SKM-1 (cell line): Measurements from ENCODE around the gene HOTAIR.

Source experiments
- DNase-seq: peaks from one replicate; lab custom pipeline; 2025; ENCODE audit not compliant: unreplicated experiment; lab: John Stamatoyannopoulos, UW

Gene HOTAIR

DNA sequence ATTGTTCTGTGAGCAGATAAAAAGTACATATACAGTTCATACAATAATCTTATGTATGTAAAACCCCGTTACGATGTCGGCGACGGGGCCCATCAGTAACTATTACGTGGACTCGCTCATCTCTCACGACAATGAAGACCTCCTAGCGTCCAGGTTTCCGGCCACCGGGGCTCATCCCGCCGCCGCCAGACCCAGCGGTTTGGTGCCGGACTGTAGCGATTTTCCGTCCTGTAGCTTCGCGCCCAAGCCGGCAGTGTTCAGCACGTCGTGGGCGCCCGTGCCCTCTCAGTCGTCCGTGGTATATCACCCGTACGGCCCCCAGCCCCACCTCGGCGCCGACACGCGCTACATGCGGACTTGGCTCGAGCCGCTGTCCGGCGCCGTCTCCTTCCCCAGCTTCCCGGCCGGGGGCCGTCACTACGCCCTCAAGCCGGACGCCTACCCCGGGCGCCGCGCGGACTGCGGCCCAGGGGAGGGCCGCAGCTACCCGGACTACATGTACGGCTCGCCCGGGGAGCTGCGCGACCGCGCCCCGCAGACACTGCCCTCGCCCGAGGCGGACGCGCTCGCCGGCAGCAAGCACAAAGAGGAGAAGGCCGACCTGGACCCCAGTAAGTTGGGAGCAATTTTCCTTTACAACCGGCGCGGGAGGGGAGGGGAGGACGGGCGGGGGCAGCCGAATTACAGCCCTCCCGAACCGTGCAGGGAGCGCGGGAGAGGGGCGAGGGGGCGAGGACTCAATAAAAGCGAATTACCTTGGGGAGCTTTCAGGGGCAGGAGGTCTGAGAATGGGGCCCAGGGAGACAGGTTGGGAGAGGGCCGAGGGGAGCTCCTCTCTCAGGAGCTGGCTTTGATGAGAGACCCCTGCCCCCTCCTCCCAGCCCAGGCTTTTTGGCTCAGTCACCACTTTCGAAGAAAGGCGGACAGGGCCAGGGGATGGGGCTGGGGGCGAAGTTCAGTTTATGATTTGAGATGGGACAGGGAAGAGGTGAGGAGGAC lies 25.7 kb upstream of the HOTAIR start, which contains the start of gene HOXC9:
HOXC9 (plus strand) TSS at position 46 of the 999 bp plus-strand sequence; CDS start at position 74, 28 bp downstream.
- DNase-seq, result no peak

DNA sequence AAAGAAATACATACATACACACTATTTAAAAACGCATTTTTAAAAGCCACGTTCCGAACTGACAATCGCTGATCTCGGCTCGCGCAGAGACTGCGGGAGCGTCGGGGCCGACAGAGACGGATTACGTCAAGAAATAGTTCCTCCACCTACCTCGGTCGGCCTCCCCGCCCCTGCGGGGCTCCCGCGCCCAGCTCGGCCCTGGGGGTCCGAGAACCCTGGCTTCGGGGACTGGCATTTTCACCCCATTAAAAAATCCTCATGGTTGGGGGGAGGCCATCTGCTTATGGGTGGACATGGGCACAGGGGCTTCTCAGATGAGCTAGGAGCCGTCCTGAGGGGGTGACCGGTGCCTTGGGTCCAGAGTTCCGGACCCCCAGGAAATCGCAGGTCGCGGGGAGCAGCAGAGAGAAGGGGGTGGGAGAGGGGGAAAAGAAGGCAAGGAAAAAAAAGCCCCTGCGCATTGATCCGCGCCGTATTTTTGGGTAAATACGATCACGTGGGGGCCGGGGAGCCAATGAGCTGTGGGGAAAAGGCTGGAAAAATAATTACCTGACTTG lies 24.9 kb upstream of the HOTAIR start:
- no peak for DNase-seq

DNA sequence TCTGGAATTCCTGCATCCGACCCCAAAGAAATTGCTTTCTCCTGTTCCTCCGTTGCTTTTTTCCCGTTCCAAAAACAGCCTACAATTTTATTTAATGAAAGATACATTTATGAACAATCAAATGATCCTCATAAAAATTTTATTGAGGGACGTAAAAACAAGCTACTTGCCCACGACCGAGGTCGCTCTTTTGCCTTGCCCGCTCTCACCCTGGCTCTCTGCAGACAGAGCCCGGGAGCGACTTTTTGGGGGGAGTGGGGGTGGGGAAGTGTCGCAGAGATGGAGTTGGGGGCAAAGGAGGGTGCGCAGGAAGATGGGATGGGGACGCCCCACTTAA lies 24.1 kb upstream of the HOTAIR start:
- DNase-seq, result no peak

DNA sequence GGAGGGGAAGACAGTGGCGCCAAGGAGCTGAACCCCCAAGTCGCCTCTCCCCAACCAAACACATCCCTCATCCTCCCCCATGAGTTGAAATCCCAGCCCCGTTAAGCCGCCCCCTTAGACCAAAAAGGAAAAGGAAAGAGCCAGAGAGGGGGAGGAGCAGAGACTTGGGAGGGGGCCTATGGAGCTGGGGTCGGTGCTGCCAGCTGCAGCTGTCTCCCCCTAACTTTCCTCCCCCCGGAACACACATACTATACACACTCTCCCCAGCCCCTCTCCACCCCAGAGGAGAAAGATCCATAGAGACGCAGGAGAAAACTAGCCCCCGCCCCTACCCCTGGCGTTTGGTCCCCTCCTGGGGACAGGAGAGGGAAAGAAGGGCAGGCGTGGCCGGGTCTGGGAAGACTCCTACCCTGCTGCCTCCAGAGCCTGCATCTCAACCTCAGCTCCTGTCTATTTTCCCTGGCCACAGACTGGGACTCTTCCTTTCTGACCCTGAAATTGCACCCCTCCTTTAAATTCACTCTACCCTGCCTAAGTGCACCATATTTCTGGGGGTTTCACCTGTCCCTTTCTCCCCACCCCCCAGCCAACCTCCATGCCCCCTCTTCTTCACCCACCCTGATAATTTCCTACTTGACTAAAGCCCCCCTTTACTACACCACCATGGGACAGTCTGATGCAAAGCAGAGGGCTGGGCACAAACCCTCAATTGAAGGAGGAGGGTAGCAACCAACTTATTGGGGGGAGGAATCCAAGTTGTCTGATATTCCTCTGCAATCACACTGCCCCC lies 23.6 kb upstream of the HOTAIR start:
- no peak for DNase-seq

DNA sequence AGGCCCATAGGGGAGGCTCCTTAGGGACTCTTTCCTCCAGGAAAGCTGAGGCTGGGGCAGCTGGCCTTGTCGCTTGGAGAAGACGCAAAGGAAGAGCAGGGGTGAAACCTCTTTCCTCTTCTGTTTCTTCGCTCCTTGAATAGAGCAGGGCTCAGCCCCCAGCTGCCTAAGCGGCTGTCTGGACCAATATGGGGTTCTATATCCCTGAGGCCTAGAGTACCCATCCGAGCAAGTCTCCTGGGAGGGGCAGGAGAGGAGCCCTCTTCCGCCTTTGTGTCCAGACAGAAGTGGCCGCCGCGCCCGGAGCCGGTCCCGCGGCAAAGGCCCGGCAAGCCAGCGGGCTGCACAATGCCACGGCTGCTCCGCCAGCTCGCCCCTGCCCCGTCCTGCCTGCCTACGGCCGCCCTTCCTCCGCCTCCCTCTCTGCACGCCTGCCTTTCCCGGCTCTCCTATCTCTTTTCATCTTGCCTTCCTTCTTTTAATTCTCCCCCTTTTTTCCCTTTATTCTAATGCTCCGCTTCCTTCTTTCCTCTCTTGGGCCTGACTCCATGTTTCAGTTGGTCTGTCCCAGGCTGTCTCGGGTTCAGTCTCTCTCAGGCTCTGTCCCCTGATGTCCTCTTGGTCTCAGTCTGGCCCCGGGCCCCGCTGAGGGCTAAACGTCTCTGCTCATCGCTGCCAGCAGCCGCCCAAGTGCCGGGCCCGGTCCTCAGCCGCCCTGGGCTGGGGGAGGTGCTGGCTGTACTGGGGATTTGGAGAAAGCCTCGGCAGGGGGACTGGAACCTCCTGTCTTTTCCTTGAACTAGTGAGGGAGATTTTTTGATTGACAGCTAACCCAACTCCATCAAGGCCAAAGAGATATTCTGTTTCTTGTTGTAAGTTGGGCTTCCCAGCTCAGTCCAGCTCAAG lies 22.7 kb upstream of the HOTAIR start:
- DNase-seq, result no peak

DNA sequence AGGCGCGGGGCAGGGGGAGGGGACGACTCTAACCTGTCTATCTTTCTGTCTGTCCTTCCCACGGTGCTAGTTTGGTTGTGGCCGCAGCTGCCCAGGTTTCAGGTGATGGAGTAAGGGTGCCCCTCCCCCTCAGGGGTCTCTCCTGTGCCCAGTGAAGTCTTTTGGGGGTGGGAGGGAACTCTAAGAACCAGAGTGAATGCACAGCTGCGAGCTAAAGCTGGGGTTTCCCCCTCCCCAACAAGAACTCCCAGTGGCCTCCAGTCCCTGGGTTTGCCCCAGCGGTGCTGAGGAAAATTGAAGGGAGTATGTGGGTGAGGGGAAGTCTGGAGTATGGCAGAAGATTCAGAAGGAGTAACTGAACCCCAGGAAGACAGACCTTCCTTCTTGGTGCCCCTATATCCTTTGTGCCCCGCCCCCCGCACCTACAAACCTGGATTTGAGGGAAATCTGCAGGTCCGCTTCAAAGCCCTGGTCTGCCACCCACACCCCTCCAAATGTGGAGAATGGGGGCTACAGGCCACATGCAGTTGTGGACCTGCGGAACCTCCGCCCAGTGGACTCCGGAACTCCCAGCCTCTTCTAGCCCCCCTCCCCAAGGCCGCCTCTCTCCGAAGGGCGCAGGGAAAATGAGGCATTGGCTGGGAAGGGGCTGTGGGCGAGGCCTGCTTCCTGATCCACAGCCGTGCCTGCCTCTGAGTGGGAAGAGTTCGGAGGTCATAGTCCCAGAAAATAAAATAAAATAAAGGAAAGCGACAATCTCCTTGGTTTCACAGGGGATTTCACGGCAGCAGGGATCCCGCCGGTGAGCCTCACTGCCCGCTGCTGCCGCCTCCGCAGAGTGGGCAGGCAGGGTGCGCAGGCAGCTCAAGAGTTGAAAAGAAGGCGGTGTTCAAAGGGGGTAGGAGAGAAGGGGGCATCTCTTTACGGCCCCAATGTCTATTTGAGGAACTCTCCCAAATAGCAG lies 21.8 kb upstream of the HOTAIR start:
- DNase-seq, result no peak

DNA sequence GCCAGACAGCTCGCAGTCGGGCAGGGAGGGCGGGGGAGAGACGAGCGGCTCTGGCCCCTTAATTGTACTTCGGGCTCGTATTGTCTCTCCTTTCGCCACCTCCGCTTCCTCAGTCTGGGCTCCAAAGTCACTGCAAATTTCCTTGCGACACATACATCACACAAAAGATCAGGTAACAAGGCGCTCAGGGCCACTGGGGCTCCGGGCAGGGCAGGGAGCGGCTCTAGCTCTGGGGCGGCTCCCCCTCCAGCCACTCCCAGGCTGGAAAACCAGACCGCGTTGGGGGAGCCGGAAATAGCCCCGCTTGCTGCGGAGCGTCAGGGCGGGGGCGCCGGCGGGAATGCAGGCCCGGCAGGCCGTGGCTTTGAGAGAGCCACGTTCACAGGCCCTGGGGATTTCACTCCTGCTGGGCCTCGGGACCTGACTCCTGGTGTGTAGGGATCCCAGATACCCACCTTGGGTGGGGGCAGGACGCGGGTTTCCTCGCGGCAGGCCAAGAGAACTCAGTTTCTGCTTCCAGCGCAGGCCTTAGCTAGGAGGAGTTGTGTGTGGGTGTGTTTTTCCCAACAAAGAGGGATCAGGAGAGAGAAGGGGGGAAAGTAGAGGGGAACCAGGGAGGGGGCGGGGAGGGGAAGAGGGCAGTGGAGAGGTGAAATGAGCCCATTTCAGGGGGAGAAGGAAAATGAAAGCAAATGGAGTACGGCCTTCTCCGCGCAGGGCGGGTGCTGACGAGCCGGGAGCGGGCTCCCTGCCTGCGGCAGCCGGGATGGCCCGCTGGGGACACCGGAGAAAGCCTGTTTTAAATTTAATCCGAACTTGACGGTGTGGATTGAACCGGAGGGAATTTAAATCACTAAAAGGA lies 20.9 kb upstream of the HOTAIR start:
- no peak for DNase-seq

DNA sequence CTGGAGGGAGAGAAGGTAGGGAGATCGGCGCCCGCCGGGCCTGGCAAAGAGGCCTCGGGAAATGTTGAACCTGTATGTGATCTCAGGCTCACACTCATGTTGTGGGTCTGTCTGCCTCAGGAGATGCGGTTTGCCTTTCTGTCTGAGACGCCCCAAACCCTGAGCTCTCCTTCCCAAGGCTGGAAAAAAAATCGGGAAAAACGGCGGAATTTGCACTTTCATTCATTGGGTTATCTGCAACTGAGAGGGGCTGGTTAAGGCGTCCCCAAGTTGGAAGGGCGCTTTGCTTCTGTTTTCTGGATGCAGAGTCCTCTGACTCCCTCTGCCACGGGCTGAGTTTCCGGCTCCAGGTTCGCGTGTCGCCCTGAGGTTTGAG lies 20.2 kb upstream of the HOTAIR start:
- no peak for DNase-seq

DNA sequence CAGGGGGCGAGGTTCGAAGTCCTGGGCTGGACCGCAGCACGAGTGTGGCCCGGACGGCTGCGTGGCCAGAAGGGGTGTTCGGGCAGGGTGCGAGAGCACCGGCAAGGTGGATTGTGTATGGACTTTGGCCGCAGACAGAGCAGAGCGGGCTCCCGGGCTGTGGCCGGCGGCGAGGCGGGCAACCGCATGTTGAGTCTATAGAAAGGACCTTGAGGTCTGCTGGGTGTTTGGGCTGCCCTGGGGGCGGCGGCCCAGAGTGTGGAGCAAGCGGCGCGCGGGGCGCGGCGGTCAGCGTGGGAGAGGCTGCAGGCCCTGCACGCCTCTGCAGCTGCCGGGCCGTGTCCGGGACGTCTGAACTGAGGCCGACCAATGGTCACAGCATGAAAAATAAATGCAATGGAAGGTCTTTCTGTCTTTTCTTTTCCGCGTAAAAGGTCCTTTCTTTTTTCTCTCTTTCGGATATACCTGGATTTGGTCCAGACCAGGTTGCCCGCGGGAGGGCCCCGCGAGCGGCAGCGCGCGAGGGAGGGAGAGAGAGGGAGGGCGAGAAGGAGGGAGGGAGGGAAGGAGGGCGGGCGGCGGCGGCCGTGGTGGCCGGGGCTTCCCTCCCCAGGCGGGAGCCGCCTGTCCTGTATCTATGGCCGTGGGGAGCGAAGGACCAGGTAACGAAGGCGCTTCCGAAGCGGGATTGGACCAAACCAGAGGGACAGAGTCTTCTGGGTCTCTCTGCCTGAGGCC lies 19.7 kb upstream of the HOTAIR start:
- DNase-seq, result no peak

DNA sequence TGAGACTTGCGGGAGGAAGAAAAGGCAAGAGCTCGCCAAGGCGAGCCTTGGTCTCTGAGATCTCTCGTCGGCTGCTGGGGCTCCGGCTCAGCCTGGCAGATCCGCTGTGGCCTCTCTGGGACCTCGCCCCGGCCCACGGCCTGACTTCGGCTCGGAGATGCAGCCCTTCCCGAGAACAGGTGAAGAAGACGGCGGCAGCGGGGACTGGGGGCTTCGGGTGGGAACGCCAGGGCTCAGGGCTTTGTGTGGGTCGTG lies 19.2 kb upstream of the HOTAIR start:
- DNase-seq, result no peak

DNA sequence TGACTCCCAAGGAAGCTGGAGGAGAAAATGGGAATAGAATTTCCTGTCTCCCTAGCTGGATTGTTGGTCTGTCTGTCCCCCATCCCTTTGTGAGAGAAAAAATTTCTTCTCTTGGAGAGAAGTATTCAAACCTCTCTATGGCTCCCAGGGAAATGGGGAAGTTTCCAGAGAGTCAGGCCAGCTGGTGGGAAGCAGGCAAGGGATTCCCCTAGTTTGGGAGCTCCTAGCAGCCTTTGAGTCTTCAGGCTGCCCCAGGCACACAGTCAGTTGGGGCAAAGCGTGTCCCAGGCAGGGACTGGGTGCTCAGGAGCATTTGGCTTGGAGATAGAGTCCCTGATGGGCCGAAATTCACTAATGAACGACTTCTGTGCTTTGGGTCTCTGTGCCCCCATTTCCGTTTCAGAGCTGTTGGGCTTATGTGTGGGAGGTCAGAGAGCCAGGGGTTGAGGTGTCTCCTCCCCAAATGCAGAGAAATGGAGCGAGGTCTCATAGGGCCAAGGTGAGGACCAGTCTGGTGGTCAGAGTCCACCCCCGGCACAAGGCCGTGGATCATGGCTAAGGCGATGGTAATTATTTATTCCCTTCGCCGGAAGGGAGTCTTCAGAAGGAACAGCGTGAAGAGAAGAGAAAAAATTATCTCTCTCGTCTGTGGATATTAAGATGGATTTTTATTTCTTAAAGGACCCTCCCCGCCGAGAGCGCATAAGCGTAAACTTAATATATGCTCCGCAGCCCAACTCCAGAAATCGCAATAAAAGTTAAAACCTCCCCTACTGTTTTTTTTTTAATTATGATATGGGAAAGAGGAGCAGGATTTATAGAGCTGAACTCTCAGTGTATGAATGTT lies 18.6 kb upstream of the HOTAIR start:
- no peak for DNase-seq

DNA sequence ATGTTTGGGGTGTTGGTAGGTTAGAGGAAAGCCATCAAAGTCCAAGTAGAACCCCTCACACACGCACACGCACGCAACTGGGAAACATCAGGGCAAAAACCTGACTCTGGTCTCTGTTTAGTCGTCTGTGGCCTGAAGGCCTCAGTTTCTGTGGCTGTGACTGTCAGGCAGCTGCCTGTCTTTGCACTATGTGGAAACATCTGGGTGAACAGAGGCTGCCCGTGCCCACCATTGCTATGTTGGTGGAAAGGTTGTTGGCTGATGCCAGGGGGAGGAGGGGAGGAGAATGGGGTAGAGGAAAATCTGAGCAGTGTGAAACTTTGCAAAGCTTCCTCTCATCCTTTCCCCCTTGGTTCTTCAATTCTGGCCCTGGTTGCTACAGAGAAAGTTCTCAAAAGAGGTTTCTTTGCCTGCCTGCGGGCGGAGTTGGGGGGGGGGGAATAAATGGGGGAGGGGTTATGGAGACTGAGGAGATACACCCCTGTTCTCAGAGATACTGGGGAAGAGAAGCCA lies 17.7 kb upstream of the HOTAIR start:
- no peak for DNase-seq

DNA sequence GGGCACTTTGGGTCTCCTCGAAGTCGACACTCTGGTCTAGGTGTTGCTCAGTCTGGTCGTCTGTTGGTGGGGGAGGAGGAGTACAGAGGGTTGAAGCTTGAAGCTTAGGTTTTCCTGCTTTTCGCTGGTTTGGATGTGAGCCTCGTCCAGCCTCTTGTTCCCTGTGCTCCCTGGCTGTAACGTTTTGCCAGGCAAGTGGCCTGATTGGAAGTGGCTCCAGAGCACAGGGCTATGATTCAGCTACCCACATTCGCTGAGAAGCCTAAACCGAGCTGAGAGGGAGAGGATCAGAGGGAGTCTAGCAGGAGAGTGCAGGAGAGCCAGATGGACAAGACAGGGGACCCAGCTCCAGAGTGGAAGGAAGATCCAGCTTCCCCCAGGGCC lies 16.3 kb upstream of the HOTAIR start:
- no peak for DNase-seq

DNA sequence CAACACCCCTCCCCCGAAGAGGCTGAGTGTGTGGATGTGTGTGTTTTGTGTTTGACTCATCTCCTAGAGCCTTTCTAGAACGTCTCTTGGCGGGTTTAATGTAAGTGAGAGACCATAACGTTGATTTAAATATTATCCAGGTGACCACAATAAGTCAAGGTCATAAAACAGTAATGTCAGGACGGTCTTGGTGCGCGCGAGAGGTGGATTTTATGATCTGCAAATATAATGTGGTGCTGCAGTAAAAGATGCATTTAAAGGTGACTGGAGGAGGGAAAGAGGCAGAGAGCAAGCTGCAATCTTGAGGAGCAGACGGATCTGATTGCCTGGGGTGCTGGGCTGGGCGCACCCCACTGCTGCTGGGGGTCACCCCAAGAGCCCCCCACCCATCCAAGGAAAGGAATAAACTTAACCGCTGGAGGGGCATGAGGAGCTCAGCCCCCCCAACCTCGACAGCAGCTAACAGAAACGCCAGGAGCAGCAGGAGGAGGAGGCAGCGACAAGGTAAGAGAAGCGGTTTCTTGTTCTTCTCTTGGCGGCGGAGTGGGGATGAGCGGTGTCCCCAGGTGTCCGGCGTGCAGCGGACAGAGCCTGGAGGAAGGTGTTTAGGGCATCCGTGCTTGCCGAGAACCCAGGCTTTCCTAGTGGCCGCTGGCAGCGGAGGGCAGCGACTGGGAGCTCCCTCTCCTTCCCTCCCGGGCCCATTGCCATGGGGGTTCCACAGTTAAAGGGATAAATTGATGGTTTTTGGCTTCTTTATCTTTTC lies 15.7 kb upstream of the HOTAIR start:
- DNase-seq, result no peak

DNA sequence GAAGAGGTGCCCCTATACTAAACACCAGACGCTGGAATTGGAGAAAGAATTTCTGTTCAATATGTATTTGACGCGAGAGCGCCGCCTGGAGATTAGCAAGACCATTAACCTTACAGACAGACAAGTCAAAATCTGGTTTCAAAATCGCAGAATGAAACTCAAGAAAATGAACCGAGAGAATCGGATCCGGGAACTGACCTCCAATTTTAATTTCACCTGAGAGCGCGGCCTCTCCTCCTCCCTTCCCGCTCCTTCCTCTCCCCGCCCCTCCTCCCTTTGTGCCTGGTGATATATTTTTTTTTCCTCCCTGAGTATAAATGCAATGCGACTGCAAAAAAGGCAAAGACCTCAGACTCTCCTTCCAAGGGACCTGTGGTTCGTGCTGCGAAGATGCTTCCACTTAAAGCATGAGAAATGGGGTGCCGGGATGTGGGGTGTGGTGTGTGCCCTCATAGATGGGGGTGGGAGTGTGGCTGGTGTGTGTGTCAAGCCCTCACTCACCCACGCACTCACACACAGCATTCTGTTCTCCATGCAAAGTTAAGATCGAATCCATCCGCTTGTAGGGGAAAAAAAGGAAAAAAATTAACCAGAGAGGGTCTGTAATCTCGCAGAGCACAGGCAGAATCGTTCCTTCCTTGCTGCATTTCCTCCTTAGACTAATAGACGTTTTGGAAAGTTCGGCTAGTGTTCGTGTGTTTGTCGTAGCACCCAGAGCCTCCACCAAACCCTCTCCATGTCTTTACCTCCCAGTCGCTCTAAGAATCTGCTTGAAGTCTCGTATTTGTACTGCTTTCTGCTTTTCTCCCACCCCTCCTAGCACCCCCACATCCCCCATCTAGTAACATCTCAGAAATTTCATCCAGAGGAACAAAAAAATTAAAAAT lies 14.7 kb upstream of the HOTAIR start:
- no peak for DNase-seq
